Activated T-helper 17 cell treated with anti-CD3 and anti-CD28 coated beads, Interleukin-2, amount 50 U/mL, for 72 hours (primary cell): ENCODE results near the gene MYLK. TPM values are rescaled to one million over a fixed set of nuclear protein-coding genes. Genes with fewer than 3 reads are reported as not detected.
"Not testable (repeated sequence)": the region's sequence is repeated elsewhere in the genome, so short reads cannot be mapped to it uniquely, and the experiment has no call there.

Experiments
- ATAC-seq: fragments of 150-1000 bp; cut with Tn5 transposase; replicated peaks from 2 replicates; pipeline ENCODE4 v1.10.0; 2021; ENCODE audit warnings: mild to moderate bottlenecking, moderate library complexity
- H3K27ac Mint-ChIP-seq: one replicate; pipeline ENCODE4 v1.8.0; 2022; ENCODE audit warnings: mixed read lengths
- H3K27me3 Mint-ChIP-seq: one replicate; pipeline ENCODE4 v1.8.0; 2022; ENCODE audit warnings: mixed read lengths
- H3K36me3 Mint-ChIP-seq: one replicate; pipeline ENCODE4 v1.8.0; 2022; ENCODE audit warnings: low read depth, mild to moderate bottlenecking, mixed read lengths
- H3K4me1 Mint-ChIP-seq: one replicate; pipeline ENCODE4 v1.8.0; 2022; ENCODE audit warnings: mixed read lengths
- H3K4me3 Mint-ChIP-seq: one replicate; pipeline ENCODE4 v1.8.0; 2022; ENCODE audit warnings: mild to moderate bottlenecking, mixed read lengths
- H3K9me3 Mint-ChIP-seq: one replicate; pipeline ENCODE4 v1.8.0; 2022; ENCODE audit warnings: mixed read lengths
- total RNA-seq, 2 donors: library from RNA; stranded (reverse); gene quantifications; one replicate each; pipeline ENCODE4 v1.2.3, GENCODE V29; 2022

The MYLK gene
- total RNA-seq, 2 donors from 2014 or later: 0.17 TPM; not detected in 1

GRCh38 chr3:123722456-123722855 is 161.7 kb downstream of the MYLK start:
- H3K4me3 Mint-ChIP-seq: no peak overlapping the region
- H3K27ac Mint-ChIP-seq: no peak overlapping the region
- no peaks in the 10 kb centered on the region for H3K4me1 Mint-ChIP-seq
- H3K36me3 Mint-ChIP-seq: no peaks in the 10 kb centered on the region
- H3K9me3 Mint-ChIP-seq: no peaks in the 10 kb centered on the region
- ATAC-seq: no peak
- H3K27me3 Mint-ChIP-seq: peaks cover 14% of the 10 kb centered on the region

GRCh38 chr3:123722021-123722420 is 162.1 kb downstream of the MYLK start:
- peaks cover 12% of the 10 kb centered on the region for H3K27me3 Mint-ChIP-seq
- H3K4me3 Mint-ChIP-seq: no peak overlapping the region
- no peaks in the 10 kb centered on the region for H3K4me1 Mint-ChIP-seq
- no peaks in the 10 kb centered on the region for H3K36me3 Mint-ChIP-seq
- H3K27ac Mint-ChIP-seq: no peak overlapping the region
- no peak for ATAC-seq
- H3K9me3 Mint-ChIP-seq: no peaks in the 10 kb centered on the region

DNA sequence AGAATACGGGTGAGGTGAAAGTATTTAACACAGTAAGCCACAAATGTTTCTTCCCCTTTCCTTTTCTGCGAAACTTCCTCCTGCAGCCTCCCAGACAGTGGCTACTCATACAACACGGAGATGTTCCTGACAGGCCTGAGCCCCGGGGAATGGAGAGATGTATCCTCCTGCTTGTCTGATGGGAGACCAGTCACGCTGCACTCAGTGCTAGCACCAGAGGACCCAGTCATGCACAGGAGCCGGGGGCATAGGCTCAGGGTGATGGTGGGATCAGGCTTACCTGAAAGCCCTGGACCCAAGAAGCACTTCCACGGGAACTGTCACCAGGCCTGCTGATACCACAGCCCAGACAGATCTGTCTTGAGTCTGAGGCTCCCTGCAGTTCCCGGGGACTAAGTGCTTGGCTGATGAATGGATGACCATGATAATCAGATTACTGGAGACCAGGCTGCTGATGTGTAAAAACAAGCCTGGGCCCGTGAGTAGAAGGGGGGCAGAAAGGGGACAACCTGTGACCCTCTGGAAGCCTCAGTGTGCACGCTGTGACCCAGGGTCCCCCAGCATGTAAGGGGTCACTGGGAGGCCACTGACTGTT is 162.9 kb downstream of the MYLK start:
- not testable (repeated sequence) for ATAC-seq, H3K9me3 Mint-ChIP-seq, H3K27me3 Mint-ChIP-seq, H3K4me1 Mint-ChIP-seq, H3K36me3 Mint-ChIP-seq, H3K27ac Mint-ChIP-seq, H3K4me3 Mint-ChIP-seq

GRCh38 chr3:123720638-123721037 is 163.5 kb downstream of the MYLK start:
- Mint-ChIP-seq H3K4me1 (no peaks in the 10 kb centered on the region), H3K27me3 (peaks cover 3% of the 10 kb centered on the region), H3K36me3 (no peaks in the 10 kb centered on the region), H3K4me3 (no peak overlapping the region), H3K27ac (no peak overlapping the region), H3K9me3 (no peaks in the 10 kb centered on the region)
- ATAC-seq: no peak

GRCh38 chr3:123719862-123720453 is 164.2 kb downstream of the MYLK start:
- no peak overlapping the region for H3K27ac Mint-ChIP-seq
- ATAC-seq: no peak

DNA sequence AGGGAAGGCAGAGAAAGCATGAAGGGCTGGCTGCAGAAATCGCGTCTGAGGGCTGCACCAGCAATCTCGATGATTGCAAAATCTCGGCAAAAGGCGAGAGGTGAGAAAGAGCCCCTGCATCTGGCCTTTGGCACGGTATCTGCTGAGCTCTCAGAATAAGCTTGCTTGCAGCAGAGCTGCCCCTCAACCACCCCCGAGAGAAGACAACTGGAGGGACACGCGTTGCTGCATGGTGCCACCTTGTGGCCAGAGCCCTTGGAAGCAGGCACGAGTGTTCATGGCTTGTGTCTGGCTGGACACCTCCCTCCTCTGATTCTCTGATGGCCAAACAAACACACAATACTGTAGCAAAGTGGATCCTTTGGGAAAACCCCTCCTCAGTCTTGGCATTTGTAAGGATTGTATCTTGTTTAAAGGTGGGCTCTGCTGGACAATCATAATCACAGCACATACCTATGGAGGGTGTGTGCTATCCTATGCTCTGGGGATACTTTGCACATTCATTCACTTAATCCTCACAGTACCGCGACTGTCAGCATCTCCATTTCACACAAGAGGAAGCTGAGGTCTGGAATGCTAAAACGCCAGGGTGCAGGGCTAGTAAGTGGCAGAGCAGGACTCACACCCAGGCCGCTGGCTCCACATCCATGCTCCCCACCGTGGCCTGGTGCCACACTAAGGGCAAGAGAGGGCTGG is 164.9 kb downstream of the MYLK start:
- H3K27ac Mint-ChIP-seq, H3K9me3 Mint-ChIP-seq, H3K4me3 Mint-ChIP-seq, H3K27me3 Mint-ChIP-seq, ATAC-seq, H3K4me1 Mint-ChIP-seq, H3K36me3 Mint-ChIP-seq: not testable (repeated sequence)

More at GRCh38 chr3:123719862-123720453, 164.2 kb downstream of the MYLK start:
- Mint-ChIP-seq H3K4me3 (no peak overlapping the region), H3K27me3 (peaks cover 3% of the 10 kb centered on the region), H3K9me3 (no peaks in the 10 kb centered on the region), H3K36me3 (no peaks in the 10 kb centered on the region), H3K4me1 (no peaks in the 10 kb centered on the region)

DNA sequence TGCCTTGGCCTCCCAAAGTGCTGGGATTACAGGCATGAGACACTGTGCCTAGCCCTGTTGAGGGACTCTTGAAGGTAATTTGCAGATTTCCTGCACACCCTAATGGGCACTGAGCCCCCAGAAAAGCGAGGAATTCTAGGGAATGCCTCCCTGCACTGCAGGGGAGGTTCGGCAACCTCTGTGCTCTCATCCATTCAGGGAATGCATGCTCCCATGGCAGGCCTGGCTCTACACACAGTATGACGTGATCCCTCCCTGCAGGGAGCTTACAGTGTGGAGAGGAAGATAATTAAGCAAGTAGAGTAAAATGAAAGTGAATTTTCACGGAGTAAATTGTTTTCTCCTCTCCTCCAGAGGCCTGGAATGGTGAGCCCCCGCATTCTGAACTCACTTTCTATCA is 166.0 kb downstream of the MYLK start:
- Mint-ChIP-seq H3K27ac (no peak overlapping the region), H3K4me1 (no peaks in the 10 kb centered on the region), H3K27me3 (no peaks in the 10 kb centered on the region), H3K9me3 (no peaks in the 10 kb centered on the region), H3K4me3 (no peak overlapping the region), H3K36me3 (no peaks in the 10 kb centered on the region)
- ATAC-seq: no peak

- not testable (repeated sequence) for H3K27me3 Mint-ChIP-seq, H3K4me3 Mint-ChIP-seq, H3K27ac Mint-ChIP-seq, H3K9me3 Mint-ChIP-seq, ATAC-seq, H3K4me1 Mint-ChIP-seq, H3K36me3 Mint-ChIP-seq
These were observed 166.7 kb downstream of the MYLK start for GRCh38 chr3:123717451-123717850.

DNA sequence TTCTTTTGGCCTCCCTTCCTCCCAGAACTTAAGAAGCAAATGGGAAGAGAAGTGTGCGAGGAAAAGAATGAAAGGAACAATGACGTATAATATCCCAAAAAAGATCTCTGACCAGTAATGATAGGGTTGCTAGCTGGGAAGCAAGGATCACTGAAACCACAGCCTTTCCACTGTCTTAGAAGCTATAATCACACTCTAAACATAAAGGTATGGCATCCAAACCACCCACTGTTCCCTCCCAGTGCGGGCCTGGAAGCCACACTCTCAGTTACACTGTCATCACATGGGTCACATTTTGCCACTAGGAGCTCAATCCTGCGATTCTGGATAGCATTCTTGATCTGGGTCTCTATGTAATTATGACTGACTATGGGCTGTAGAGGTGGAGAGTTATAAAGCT is 167.7 kb downstream of the MYLK start:
- Mint-ChIP-seq H3K4me3 (no peak overlapping the region), H3K27me3 (no peaks in the 10 kb centered on the region)

DNA sequence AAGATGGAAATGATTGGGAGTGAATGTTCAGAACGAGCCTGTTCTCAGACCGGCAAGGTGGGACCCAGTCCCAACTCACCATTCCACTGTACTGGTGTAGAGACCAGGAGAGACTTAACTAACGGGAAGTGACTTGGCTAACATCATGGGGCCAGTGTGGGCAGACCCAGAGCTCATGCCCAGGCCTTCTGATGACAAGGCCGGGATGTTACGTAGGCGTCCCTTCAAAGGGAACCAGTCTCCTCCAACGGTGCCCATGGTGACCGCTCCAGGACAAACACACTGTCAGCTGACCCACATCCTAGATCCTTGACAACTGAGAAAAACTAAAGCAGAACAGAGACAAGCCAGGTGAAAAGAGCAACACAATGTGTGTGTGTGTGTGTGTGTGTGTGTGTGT is 170.9 kb downstream of the MYLK start:
- Mint-ChIP-seq H3K4me3 (no peak overlapping the region), H3K36me3 (no peaks in the 10 kb centered on the region), H3K27ac (no peak overlapping the region), H3K4me1 (no peaks in the 10 kb centered on the region), H3K9me3 (no peaks in the 10 kb centered on the region), H3K27me3 (no peaks in the 10 kb centered on the region)
- ATAC-seq: no peak

More for the DNA sequence above, 167.7 kb downstream of the MYLK start:
- Mint-ChIP-seq H3K4me1 (no peaks in the 10 kb centered on the region), H3K9me3 (no peaks in the 10 kb centered on the region), H3K27ac (no peak overlapping the region), H3K36me3 (no peaks in the 10 kb centered on the region)
- no peak for ATAC-seq

GRCh38 chr3:123712077-123712860 is 171.9 kb downstream of the MYLK start:
- no peak overlapping the region for H3K4me3 Mint-ChIP-seq
- H3K27ac Mint-ChIP-seq: no peak overlapping the region
- H3K36me3 Mint-ChIP-seq: no peaks in the 10 kb centered on the region
- no peak for ATAC-seq
- no peaks in the 10 kb centered on the region for H3K4me1 Mint-ChIP-seq
- no peaks in the 10 kb centered on the region for H3K27me3 Mint-ChIP-seq
- no peaks in the 10 kb centered on the region for H3K9me3 Mint-ChIP-seq

- no peaks in the 10 kb centered on the region for H3K36me3 Mint-ChIP-seq
- ATAC-seq: no peak
- H3K27ac Mint-ChIP-seq: no peak overlapping the region
- H3K4me3 Mint-ChIP-seq: no peak overlapping the region
- no peaks in the 10 kb centered on the region for H3K27me3 Mint-ChIP-seq
- no peaks in the 10 kb centered on the region for H3K9me3 Mint-ChIP-seq
- H3K4me1 Mint-ChIP-seq: no peaks in the 10 kb centered on the region
These were observed 172.8 kb downstream of the MYLK start for GRCh38 chr3:123711356-123711755.

DNA sequence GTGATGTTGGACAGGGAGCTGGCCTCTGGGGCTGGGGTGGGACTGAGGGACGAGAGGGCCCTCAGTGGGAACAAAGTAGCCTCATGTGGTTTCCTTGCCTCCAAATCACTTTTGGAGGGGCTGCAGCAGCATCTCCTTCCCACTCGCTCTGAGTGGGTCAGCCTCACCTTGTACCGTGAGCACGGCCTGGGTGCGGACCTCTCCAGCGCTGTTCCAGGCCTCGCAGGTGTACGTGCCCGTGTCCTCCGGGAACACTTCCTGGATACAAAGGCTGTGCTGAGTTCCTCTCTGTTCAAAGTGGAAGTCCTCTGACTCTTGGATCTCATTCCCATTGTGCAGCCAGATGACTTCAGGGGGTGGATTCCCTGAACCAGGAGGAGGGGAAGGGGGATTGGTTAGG is 175.6 kb downstream of the MYLK start:
- Mint-ChIP-seq H3K9me3 (no peaks in the 10 kb centered on the region), H3K36me3 (no peaks in the 10 kb centered on the region), H3K4me1 (no peaks in the 10 kb centered on the region), H3K27me3 (no peaks in the 10 kb centered on the region), H3K27ac (no peak overlapping the region), H3K4me3 (no peak overlapping the region)
- no peak for ATAC-seq

- H3K4me1 Mint-ChIP-seq, H3K27ac Mint-ChIP-seq, H3K36me3 Mint-ChIP-seq, H3K9me3 Mint-ChIP-seq, H3K27me3 Mint-ChIP-seq, H3K4me3 Mint-ChIP-seq, ATAC-seq: not testable (repeated sequence)
These were observed 176.5 kb downstream of the MYLK start for GRCh38 chr3:123707641-123708040.

GRCh38 chr3:123706871-123707270 is 177.3 kb downstream of the MYLK start:
- no peaks in the 10 kb centered on the region for H3K27me3 Mint-ChIP-seq
- H3K4me3 Mint-ChIP-seq: no peak overlapping the region
- no peak overlapping the region for H3K27ac Mint-ChIP-seq
- no peaks in the 10 kb centered on the region for H3K36me3 Mint-ChIP-seq
- H3K9me3 Mint-ChIP-seq: no peaks in the 10 kb centered on the region
- no peaks in the 10 kb centered on the region for H3K4me1 Mint-ChIP-seq
- ATAC-seq: no peak
